NCI-H748 (cell line): ENCODE results near the gene THOP1.
"Not testable (repeated sequence)": the region's sequence is repeated elsewhere in the genome, so short reads cannot be mapped to it uniquely, and the experiment has no call there.

Experiments
- DNase-seq: peaks from one replicate; lab custom pipeline; 2025; ENCODE audit not compliant: unreplicated experiment; lab: John Stamatoyannopoulos, UW

THOP1 gene

DNA sequence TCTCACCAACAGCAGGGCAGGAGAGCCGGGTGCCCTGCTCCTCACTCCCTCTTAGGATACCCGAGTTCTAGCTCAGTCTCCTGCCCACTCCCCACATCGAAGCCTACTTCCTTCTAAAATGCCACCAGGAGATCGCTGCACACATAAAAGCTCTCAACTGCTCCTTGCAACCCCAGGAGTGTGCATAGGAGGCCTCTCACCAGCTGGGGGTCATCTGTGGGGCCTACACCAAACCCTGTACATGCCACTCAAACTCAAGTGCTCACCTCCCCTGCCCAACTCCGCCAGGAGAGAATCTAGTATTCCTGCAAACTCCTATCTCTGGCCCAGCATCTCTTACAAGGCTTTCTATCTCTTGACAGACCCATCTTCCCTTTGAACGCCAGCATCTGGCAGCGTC is 5.0 kb upstream of the THOP1 start:
- no peak for DNase-seq

DNA sequence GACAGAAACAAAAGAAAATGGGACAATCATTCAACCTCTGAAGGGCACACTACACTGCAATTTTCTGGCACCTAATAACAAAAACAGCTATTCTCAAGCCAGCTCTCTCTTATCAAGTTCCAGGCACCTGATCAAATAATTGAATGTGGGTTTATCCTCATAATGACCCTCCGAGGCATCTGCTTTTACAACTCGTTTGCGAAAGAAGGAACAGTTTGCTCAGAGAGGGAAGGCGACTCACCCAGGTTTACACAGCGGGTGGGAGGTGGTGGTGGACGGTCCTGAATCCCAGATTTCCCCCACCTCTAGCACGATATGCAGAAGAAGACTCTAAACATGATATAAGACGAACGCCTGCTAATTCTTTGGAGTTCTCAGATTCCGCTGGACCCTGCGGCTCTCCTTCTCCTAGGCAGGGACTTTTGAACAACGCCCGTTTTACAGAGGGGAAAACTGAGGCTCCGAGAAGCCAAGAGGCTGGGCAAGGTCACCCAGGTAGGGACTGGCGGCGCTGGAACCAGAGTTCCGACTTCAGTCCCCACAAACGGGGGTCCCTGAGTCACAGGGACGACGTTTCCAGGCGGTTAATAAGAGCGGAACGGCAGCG is 2.9 kb upstream of the THOP1 start:
- peak; percentile 10 for DNase-seq

DNA sequence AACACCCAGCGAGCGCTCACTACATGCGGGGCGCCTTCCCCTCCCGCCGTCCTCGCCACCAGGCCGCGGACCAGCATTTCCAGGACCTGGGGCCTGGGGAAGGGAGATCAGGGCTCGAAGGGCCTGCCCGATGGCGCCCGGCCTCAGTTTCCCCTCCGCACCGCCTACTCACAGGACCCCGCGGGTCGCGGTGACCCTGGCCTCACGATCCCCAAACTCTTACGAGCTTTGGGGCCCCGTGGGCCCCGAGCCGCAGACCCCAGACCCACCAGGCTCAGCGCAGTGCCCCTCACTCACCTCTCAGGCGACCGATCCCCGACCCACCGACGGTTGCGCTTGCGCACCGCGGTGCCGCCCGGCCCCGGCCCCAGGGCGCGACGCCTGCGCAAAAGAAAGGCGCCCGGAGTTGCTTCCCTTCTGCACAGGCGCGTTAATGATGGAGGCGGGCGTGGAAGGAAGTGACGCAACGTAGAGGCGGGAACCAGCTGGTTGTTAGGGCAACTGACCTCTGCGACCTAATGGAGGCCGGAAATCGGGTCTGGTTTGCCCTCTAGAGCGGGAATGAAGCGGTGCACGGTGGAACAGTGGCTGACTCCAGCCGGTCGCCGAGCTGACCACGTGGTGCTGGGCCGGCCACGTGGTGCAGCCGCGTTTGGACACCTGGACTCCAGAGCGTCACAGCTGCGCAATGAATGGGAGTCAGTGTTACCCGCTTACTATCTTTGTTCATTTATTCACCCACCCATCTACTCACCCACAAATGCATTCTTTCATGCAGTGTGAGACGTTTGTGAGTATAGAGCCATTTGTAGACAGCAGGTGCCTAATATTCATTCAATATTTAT is 2.1 kb upstream of the THOP1 start, which contains the start of gene SGTA:
Gene SGTA (minus strand): TSS at position 338 of the 845 bp plus-strand sequence. CDS start 14,205 bp downstream, outside the sequence.
- DNase-seq = peak; percentile 98

DNA sequence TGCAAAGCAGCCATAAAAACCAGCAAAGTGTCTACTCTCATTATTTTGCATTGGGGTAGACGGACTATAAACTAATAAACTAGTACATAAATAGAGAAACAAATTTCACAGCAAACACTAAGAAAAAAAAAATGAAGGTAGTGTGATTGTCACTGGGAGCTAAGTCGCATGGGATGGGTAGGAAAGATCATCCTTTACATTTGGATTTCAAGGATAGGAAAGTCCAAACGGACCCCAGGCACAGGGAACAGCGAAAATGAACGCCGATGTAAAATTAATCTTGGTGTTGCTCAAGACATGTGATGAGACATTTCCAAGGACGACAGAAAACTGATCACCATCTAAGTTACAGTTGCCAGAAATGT is 1.5 kb upstream of the THOP1 start:
- DNase-seq = no peak

DNA sequence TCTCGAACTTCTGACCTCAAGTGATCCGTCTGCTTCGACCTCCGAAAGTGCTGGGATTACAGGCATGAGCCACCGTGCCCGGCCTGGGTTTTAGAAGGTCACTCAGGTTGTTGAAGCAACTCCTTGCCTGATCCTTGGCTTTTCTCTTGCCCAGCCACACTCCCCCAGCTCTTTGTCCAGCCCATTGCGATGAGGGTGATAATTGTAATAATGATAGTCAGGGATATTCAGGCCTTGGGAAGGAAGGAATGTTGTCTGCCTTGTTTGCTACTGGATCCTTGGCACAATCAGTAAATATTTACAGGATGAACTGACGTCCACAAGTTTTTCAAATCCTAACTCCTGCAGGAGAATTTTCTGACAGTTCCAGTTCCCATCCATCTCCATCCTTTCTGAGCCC is 1.8 kb downstream of the THOP1 start:
- DNase-seq = no peak

DNA sequence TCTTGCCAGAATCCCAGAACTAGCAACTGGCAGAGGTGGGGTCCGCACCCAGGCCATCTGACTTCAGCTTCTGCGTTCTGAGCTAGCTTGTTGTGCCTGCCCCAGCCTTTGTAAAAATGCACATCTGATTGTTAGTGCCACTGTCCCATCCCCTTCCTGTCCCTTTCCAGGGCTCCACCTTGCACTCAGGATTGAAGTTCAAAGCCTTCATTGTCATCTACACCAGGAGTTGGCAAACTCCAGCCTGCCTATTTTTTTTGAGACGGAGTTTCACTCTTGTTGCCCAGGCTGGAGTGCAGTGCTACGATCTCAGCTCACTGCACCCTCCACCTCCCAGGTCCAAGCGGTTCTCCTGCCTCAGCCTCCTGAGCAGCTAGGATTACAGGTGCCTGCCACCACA is 2.9 kb downstream of the THOP1 start:
- DNase-seq = no peak

DNA sequence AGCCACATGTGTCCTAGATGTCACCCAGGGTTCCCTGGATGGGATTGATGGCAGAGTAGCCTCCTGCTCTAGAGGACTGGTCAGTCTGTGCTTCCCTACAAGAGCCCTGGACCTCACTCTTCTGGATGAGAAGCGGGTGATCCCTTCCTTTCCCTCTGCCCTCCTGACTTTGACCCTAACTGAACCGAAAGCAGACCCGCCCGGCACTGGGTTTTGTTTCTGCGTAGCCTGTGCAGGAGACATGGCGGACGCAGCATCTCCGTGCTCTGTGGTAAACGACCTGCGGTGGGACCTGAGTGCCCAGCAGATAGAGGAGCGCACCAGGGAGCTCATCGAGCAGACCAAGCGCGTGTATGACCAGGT is 4.9 kb downstream of the THOP1 start:
- DNase-seq = no peak

DNA sequence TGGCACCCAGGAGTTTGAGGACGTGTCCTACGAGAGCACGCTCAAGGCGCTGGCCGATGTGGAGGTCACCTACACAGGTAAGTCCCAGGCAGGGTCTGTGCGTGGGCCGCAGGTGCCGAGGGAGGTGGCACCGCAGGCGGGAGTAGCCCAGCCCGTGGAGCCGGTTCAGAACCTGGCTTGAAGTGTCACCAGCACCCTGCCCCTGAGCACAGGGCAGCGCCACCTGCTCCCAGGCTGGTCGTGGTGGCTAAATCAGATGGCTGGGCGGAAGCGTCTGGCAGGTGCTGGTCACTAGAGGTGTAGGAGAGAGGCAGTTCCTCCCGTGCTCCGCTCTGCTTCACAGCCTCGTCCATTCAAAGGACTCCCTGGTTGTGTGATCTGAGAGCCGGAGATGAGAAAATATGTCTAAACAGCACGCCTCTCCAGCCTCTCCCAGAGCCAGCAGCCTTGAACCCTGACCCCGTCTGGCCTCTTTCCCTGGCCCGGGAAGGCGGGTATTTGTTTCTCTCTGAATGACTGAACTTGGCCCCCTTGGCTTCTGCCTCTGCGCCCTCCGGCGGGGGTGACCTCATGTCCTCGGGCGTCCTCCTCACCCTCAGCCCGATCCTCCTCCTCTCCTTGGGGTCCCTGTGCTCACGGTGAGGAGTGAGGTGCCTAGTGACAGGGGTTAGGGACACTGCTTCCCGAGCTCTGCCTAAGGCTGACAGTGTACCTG is 5.4 kb downstream of the THOP1 start:
- no peak for DNase-seq

DNA sequence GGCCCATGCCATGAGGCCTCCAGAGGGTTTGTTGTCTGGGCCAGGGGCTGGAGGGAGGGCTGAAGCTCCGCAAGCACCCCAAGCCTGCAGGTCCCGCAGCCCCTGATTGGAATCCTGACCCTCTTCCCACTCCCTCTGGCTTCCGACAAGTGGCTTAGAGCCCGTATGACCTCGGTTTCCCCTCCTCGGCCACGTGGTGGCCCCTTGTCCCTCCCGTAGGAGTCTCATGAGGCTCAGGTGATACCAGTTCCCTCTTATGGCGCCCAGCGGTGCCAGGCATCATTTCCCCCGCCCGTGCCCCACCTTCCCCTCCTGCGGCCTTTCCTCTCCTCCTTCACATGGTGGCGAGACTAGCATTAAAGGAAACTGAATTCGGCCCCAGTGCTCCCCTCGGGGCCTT is 6.1 kb downstream of the THOP1 start:
- no peak for DNase-seq

DNA sequence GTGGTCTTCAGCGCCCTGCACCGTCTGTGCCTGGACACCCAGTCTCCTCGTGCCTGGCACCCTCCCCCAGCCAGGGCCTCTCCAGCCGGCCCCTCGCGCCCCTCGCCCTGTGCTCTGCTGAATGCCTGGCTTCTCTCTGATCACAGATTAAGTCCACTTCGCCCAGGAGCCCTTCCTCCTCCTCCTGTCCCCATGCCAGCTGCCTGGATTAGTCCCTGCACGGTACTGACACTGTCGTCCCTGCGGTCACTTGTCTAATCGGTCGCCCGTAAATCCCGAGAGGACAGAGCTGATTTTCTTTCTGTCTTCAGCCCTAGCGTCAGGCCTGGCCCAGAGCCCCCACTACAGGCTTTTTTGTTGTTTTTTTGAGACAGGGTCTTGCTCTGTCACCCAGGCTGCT is 6.6 kb downstream of the THOP1 start:
- no peak for DNase-seq

DNA sequence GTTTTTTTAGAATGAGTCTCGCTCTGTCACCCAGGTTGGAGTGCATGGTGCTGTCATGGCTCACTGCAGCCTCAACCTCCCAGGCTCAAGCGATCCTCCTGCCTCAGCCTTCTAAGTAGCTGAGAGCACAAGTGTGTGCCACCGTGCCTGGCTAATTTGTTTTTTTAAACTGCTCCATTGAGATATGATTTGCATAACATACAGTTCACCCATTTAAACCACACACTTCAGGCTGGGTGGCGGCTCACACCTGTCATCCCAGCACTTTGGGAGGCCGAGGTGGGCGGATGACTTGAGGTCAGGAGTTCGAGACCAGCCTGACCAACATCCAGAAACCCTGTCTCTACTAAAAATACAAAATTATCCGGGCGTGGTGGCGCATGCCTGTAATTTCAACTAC is 7.4 kb downstream of the THOP1 start:
- DNase-seq = not testable (repeated sequence)

DNA sequence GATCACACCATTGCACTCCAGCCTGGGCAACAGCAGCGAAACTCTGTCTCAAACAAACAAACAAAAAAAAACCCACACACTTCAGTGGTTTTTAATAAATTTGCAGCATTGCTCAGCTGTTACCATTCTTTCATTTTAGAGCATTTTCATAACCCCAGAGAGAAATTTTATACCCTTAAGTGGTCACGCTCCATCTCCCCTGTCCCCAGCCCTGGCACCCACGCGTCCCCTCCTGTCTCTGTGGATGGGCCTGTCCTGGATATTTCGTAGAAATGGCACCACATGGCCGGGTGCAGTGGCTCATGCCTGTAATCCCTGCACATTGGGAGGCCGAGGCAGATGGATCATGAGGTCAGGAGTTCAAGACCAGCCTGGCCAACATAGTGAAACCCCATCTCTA is 7.8 kb downstream of the THOP1 start:
- no peak for DNase-seq

DNA sequence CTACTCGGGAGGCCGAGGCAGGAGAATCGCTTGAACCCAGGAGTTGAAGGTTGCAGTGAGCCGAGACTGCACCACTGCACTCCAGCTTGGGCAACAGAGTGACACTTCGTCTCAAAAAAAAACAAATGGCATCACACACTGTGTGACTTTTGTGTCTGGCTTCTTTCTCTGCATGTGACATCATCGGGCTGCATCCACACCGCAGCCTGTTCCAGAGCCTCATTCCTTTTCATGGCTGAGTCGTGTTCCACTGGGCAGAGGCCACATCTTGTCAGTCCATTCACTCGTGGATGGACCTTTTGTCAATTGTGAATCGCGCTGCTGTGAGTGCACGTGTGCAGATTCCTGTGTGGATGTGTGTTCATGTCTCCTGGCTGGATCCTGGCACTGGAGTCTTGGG is 8.3 kb downstream of the THOP1 start:
- no peak for DNase-seq

DNA sequence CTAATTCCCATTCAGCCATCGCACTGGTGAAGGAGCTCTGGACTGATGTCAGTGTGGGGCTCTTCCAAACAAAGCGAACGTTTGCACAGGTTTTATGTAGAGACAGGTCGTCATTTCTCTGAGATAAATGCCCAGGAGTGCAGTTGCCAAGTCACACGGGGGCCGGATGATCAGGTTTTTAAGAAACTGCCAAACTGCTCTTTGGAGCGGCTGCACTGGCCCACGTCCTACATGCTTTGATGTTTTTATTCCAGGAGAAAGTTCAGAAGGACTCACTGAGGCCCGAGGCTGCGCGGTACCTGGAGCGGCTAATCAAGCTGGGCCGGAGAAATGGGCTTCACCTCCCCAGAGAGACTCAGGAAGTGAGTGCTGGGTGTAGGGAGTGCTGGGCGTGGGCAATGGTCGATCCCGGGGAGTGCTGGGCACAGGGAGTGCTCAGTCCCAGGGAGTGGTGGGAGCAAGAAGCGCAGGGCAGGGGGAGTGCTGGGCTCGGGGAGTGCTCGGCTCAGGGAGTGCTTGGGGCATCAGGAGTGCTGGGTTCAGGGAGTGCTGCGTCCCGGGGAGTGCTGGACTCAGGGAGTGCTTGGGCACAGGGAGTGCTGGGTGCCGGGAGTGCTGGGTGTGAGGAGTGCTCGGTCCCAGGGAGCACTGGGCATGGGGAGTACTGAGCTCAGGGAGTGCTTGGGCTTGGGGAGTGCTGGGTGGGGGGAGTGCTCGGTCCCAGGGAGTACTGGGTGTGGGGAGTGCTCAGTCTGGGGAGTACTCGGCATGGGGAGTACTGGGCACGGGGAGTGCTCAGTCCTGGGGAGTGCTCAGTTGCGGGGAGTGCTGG is 10.7 kb downstream of the THOP1 start:
- no peak for DNase-seq

DNA sequence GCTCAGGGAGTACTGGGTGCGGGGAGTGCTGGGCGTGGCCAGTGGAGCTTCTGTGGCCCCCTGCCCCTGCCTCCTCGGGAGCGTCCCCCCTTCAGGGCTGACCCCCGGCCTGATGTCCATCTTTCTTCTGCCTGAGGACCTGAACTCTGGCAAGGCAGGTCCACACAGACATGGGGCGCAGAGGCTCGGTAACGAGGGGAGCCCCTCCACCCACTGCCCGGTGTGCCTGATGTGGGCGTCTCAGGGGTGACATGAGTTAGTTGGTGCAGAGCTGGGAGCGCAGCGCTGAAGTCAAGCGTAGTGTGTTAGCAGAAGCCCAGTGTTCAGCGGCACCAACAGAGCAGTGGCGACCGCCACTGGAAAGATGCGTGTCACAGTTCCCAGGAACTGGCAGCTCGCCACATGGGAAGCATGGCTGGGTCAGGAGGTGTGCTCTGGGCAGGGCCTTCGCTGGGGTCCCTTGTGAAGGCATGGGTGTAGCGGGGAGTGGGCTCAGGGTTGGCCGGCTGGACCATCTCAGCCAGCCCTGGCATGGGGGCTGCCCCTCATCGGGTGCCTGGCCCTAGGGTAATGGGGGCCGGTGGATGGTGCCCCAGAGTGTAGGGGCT is 11.5 kb downstream of the THOP1 start:
- DNase-seq = no peak

DNA sequence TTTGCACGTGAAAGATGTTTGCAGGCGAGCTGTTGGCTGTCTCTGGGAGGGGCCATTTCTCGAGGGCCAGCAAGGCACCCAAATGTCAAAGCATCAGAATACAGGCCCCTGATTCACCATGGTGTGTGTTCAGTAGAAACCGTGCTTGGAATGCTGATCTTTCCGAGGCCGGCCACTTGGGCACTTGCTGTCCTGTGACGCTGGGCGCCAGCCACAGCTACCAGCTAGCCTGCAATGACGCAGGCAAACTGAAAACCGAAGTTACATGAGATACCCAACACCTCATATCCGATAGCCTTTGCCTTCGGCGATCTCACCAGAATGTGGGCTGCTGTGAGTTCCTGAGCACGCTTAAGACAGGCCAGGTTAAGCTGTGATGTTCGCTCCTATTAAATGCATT is 12.0 kb downstream of the THOP1 start:
- DNase-seq = no peak

DNA sequence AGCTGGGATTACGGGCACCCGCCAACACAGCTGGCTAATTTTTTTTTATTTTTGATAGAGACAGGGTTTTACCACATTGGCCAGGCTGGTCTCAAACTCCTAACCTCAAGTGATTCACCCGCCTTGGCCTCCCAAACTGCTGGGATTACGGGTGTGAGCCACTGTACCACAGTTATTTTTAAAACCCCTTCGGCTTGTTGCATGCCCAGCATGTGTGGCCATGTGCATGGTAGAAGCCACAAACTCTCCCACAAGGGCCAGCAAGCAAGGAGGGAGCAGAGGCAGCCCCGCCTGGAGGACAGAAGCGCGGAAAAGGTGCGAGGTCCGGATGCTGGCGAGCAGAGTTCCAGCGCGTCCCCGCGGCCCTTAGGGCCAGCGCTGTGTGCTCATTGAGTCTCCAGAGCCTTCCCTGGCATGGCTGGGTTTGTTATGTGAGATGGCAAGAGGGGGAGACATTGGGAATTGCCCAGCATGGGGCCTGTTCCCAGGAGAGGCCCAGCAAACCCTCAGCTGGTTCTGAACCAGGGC is 12.9 kb downstream of the THOP1 start:
- DNase-seq = no peak

DNA sequence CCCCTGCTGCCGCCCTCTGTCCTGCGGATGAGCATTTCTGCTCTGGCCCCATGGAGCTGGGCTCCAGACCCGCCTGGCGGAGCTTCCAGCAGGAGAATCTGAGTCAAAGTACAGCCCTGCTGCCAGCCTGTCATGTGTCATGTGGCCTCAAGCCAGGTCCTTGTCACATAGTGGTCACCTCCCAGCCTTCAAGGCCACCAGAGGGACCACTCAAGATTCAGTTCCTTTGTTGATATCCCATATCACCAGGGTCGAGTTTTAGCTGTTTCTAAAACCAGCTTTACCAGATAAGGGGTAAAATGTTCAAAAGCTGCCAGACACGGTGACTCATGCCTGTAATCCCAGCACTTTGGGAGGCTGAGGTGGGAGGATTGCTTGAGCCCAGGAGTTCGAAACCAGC is 13.4 kb downstream of the THOP1 start:
- DNase-seq = no peak

DNA sequence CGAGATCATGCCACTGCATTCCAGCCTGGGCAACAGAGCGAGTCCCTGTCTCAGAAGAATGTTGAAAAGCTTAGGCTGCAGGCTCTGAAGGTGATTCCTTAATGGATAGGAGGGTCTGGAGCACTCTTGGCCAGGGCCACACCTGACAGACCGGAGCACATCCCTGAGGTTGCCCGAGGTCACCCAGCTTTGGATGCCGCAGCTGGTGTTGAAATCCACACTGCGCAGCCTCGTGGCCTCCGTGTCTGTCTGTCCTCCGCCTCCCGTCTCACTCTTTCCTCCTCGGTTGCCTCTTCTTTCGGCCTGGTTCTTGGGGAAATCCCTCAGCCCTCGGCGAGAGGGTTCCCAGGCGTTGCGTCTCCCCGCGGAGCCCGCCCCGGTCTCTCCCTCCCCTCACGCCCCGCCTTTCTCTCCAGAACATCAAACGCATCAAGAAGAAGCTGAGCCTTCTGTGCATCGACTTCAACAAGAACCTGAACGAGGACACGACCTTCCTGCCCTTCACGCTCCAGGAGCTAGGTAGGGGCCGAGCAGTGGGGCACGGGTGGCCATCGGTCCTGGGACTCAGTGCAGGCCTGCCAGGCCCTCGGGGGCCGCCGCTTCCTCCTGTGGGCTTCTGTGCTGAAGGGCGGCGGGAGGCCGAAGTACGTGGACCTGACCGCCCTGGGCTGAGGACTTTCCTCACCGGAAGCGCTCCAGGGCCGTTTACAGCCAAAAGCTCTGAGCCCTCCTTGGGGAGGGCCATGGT is 14.1 kb downstream of the THOP1 start:
- no peak for DNase-seq

DNA sequence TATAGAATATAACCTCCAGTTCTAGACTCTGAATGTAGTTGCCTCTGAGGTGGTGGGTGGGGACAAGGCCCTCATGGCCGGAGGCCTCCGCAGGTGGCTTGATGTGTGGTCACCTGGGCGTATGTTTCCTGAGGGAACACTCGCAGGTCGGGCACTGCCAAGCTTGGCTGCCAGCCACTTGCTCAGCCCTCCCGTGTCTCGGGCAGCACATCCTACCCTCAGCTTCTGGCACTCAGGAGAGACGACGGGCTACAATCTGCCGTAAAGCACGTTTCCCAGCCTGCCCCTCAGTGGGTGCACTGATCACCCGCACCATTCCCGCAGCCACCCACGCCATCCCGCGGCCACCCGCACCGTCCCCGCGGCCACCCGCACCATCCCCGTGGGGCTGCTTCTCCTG is 15.2 kb downstream of the THOP1 start:
- no peak for DNase-seq
